Thyroid gland (tissue), 4 donors: Measurements from ENCODE around the gene FBXL17.

Source experiments
- CTCF ChIP-seq, 6 experiments: fragments of 200-600 bp in 3 of 6; fragments of 450-650 bp in 3 of 6; sonication (generic) in 3 of 6; IDR thresholded peaks; one replicate each; pipeline ENCODE4 v1.5.1; 2016 to 2019; ENCODE audit warnings: antibody characterized with exemption in 6 of 6, mild to moderate bottlenecking in 2 of 6, inconsistent platforms in 1 of 6, moderate library complexity in 1 of 6
- POLR2A ChIP-seq, 2 donors: fragments of 450-650 bp; IDR thresholded peaks; one replicate each; pipeline ENCODE4 v1.6.1; 2017; ENCODE audit warnings: antibody characterized with exemption in 2 of 2, mild to moderate bottlenecking in 2 of 2, moderate library complexity in 1 of 2

- TF ChIP-seq CTCF (IDR thresholded peaks at IDR 0.05) (no peak), POLR2A (IDR thresholded peaks at IDR 0.05) (no peak)
Measured at GRCh38 chr5:108001222-108001621, 380.7 kb downstream of the FBXL17 start.
